Measurements from ENCODE around the gene FAM114A2.

The FAM114A2 gene

DNA sequence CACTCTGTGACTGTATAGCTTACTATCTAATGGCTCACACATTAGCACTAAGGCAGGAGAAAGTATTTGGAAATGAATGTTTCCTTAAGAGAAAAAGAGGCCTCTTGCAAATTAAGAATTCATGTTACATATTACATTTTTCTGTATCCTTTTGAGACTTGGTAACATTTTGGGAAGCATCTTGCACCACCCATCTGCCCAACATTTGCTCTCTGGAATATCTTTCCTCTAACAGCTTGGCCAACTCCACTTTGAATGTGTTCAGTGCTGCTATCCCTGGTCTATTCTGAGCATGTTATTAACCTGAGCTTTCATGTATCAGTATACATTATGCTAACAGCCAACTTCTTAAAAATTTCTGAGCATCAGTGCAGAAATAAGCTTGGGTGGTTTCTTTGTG lies 27.3 kb upstream of the FAM114A2 start:
- TF ChIP-seq, protein P1, sequence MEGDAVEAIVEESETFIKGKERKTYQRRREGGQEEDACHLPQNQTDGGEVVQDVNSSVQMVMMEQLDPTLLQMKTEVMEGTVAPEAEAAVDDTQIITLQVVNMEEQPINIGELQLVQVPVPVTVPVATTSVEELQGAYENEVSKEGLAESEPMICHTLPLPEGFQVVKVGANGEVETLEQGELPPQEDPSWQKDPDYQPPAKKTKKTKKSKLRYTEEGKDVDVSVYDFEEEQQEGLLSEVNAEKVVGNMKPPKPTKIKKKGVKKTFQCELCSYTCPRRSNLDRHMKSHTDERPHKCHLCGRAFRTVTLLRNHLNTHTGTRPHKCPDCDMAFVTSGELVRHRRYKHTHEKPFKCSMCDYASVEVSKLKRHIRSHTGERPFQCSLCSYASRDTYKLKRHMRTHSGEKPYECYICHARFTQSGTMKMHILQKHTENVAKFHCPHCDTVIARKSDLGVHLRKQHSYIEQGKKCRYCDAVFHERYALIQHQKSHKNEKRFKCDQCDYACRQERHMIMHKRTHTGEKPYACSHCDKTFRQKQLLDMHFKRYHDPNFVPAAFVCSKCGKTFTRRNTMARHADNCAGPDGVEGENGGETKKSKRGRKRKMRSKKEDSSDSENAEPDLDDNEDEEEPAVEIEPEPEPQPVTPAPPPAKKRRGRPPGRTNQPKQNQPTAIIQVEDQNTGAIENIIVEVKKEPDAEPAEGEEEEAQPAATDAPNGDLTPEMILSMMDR (IDR thresholded peaks at IDR 0.05; ENCODE audit: borderline replicate concordance, control extremely low read depth, extremely low read depth, insufficient read depth, missing control alignments), result no peak
- in situ Hi-C loops (cut with MboI; ENCODE audit: low sequenced_read_pairs, unreplicated experiment), result loop anchor here (10.0 to 25.0 kb wide), 2 partner anchors 339 to 546 kb away; no protein-coding TSS in a partner anchor
- no peak for DNase-seq (ENCODE audit: low spot score)

DNA sequence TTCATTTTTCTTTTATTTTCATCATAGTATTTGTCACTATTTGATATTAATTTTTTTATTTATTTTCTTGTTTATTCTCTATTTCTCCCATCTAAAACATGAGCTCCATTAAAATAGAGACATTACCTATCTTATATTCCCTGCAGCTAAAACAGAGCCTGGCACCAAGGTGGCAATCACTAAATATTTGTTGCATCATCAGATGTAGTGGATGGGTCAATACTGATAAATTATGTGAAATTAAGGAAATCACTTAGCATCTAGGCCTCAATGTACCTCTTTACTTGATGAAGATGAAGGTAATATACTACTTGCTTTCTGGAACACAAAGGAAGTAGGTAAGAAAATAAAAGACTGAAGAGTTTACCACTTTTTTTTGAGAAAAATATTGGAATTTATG lies 24.7 kb upstream of the FAM114A2 start:
- in situ Hi-C loops (cut with MboI; ENCODE audit: low sequenced_read_pairs, unreplicated experiment), result loop anchor here (10.0 to 25.0 kb wide), 2 partner anchors 341 to 549 kb away; no protein-coding TSS in a partner anchor
- no peak for DNase-seq (ENCODE audit: low spot score)
- TF ChIP-seq, protein P1 (IDR thresholded peaks at IDR 0.05; ENCODE audit: borderline replicate concordance, control extremely low read depth, extremely low read depth, insufficient read depth, missing control alignments), result no peak

DNA sequence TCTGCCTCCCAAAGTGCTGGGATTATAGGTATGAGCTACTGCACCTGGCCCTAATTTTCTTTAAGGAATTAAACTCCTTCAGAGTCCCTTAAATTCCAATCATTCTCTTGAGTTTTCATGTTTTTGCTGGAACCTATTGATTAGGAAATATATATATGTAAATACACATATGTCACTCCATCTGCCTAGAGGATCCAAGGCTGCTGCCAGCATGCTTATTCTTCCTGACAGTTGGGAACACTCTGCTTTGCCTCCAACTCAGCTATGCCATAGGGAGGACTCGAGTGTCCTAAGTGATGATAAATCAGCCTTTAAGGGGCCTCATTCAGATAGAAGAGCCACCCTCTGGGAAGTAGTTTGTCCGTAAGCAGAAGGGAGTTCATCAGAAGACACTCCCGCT lies 21.9 kb upstream of the FAM114A2 start:
- in situ Hi-C loops (cut with MboI; ENCODE audit: low sequenced_read_pairs, unreplicated experiment), result loop anchor here (10.0 to 25.0 kb wide), 2 partner anchors 344 to 552 kb away; no protein-coding TSS in a partner anchor
- DNase-seq (ENCODE audit: low spot score), result no peak
- TF ChIP-seq, protein P1 (IDR thresholded peaks at IDR 0.05; ENCODE audit: borderline replicate concordance, control extremely low read depth, extremely low read depth, insufficient read depth, missing control alignments), result no peak

DNA sequence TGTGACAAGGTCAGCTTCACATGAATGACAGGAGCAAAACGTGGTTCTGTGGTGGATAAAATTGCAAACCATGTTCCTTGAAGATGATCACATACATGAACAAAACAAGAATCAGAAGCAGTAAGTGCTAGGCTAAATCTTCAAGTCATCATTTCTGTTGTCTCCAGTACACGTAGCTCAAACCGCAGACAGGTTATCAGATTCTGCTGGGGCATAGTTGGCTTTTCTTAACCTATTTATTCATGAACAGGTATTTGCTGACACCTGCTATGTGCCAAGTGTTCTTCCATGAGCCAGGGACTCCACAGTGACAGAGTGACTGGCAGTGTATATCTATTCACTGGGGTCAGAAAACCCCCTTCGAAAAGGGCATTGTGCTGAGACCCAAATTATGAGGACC lies 20.9 kb upstream of the FAM114A2 start:
- TF ChIP-seq, protein P1 (IDR thresholded peaks at IDR 0.05; ENCODE audit: borderline replicate concordance, control extremely low read depth, extremely low read depth, insufficient read depth, missing control alignments), result no peak
- DNase-seq (ENCODE audit: low spot score), result no peak
- in situ Hi-C loops (cut with MboI; ENCODE audit: low sequenced_read_pairs, unreplicated experiment), result loop anchor here (25.0 kb wide), 1 partner anchor 553 kb away; no protein-coding TSS in a partner anchor

DNA sequence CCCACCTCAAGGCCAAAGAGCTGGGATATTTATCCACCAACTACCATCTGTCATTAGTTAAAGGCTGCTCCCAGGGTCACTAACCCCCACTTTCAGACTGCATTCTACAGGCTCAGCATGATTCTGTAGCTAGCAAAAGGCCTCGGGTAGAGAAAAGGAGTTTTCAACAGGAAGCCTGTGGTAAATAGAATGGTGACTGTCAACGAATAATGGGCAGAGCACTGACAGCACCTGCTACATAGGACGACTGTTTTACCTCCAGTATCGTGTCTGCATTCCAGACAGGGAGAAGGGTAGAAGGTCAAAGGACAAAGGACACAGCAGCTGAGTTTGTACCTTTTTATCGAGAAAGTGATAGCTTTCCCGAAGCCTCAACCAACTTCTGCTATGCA lies 20.3 kb upstream of the FAM114A2 start:
- in situ Hi-C loops (cut with MboI; ENCODE audit: low sequenced_read_pairs, unreplicated experiment), result loop anchor here (25.0 kb wide), 1 partner anchor 553 kb away; no protein-coding TSS in a partner anchor
- TF ChIP-seq, protein P1 (IDR thresholded peaks at IDR 0.05; ENCODE audit: borderline replicate concordance, control extremely low read depth, extremely low read depth, insufficient read depth, missing control alignments), result no peak
- no peak for DNase-seq (ENCODE audit: low spot score)

DNA sequence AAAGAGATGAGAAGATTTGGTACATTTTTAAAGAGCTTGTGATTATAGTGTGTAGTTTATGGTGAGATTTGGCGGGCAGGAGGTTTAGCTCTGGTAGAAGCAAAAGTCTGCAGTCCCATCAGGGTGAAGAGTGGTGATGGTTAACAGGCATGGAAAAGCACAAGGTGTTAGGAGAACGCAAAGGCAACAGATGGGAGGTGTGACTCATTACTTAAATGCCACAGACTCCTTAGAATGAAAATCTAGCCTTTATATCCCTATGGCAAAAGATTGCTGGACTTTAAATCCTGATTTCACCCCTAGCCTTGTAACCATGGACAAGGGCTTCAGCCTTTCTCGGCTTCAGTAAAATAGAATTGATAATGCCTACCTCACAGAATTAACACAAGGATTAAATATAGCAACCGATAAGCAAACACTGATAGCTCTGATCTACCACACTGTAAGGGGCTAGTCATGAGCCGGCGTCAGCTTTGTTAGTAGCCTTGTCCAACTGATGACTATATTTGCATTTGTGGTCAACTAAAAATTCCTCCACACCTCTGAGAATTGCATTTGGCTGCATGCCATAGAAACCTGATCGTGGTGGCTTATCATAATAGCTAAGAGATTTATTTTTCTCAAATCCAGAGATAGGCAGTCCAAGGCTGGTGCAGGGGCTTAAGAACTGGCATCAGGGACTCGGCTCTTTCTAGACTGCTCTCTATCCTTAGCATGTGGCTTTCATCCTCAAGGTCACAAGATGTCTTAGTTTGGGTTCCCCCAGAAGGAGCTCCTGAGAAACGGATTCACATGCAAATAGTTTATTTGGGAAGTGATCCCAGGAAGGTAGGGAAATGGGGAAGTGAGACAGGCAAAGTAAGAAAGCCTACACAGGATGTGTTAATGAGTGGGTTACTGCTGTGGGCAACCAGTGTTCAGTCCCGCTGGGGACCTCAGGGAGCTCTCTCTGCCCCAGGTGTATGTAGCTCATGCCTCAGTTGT lies 19.6 kb upstream of the FAM114A2 start:
- in situ Hi-C loops (cut with MboI; ENCODE audit: low sequenced_read_pairs, unreplicated experiment), result loop anchor here (25.0 kb wide), 1 partner anchor 554 kb away; no protein-coding TSS in a partner anchor
- DNase-seq (ENCODE audit: low spot score), result no peak

More for the DNA sequence above, 19.6 kb upstream of the FAM114A2 start:
- TF ChIP-seq, protein P1 (IDR thresholded peaks at IDR 0.05; ENCODE audit: borderline replicate concordance, control extremely low read depth, extremely low read depth, insufficient read depth, missing control alignments), result no peak
